Esophagus squamous epithelium (tissue), 5 donors: Measurements from ENCODE around the gene C19orf25. TPM values are rescaled to one million over a fixed set of nuclear protein-coding genes. Genes with fewer than 3 reads are reported as not detected.

ENCODE experiments used
- DNase-seq: peaks from one replicate; lab custom pipeline; 2025; lab: John Stamatoyannopoulos, UW
- H3K27ac ChIP-seq, 4 donors: fragments of 200-600 bp; sonication (generic); one replicate each; pipeline ENCODE4 v1.5.1; 2016 to 2019; ENCODE audit warnings: mild to moderate bottlenecking in 1 of 4
- H3K27me3 ChIP-seq, 4 donors: fragments of 200-600 bp; sonication (generic); 1 replicate in 3 of 4; 2 replicates in 1 of 4; pipeline versions ENCODE4 v1.5.1 to v1.6.0; 2017 to 2021; ENCODE audit warnings: antibody characterized with exemption in 1 of 4
- H3K36me3 ChIP-seq, 3 donors: fragments of 200-600 bp; sonication (generic); one replicate each; pipeline ENCODE4 v1.5.1; 2016 to 2019
- H3K4me1 ChIP-seq, 3 donors: fragments of 200-600 bp; sonication (generic); one replicate each; pipeline ENCODE4 v1.5.1; 2017 to 2019
- H3K4me3 ChIP-seq, 4 donors: fragments of 200-600 bp; sonication (generic); 1 replicate in 3 of 4; 2 replicates in 1 of 4; pipeline ENCODE4 v1.5.1; 2016 to 2019; ENCODE audit warnings: mild to moderate bottlenecking in 2 of 4, moderate library complexity in 1 of 4
- H3K9me3 ChIP-seq, 3 donors: fragments of 200-600 bp; sonication (generic); one replicate each; pipeline ENCODE4 v1.5.1; 2016 to 2019
- CTCF ChIP-seq, 6 experiments: fragments of 450-650 bp in 4 of 6; fragments of 200-600 bp in 2 of 6; sonication (generic) in 2 of 6; IDR thresholded peaks; one replicate each; pipeline ENCODE4 v1.5.1; 2016 to 2019; ENCODE audit warnings: antibody characterized with exemption in 6 of 6, mild to moderate bottlenecking in 4 of 6, moderate library complexity in 4 of 6
- POLR2A ChIP-seq, 4 donors: fragments of 450-650 bp; IDR thresholded peaks; one replicate each; pipeline ENCODE4 v1.6.1; 2017; ENCODE audit warnings: antibody characterized with exemption in 4 of 4, mild to moderate bottlenecking in 4 of 4, moderate library complexity in 3 of 4
- WGBS, 2 donors: methylation state at CpG; one replicate each; pipeline ENCODE4 v1.1.5; 2018; 5-methylcytosine and 5-hydroxymethylcytosine counted together
- intact Hi-C: fragments of 100-400 bp; cut with DNase I; formaldehyde crosslinking; loops from one replicate; pipeline ENCODE4 v1.15.0; 2022
- total RNA-seq, 4 donors: library from RNA; depleted of rRNA; stranded (reverse); fragments of >200 nt; gene quantifications; one replicate each; pipeline ENCODE4 v1.1.0, GENCODE V29; 2016
- donor health status: DM: yes; HTN: yes; CAD: no.

The C19orf25 gene
- total RNA-seq, 4 donors from 2014 or later = 17.8 to 24.5 (median 23.0) TPM

GRCh38 chr19:1487576-1488281 lies 8.7 kb upstream of the C19orf25 start:
- Histone ChIP-seq H3K9me3 (no peaks in the 10 kb centered on the region), H3K27ac (no peak overlapping the region), H3K27me3 (peaks cover 0 to 9% (median 0%) of the 10 kb centered on the region in 4 donors), H3K36me3 (no peaks in the 10 kb centered on the region), H3K4me3 (no peak overlapping the region), H3K4me1 (peaks cover 16 to 30% (median 16%) of the 10 kb centered on the region in 3 donors)
- intact Hi-C loops = no loop called here
- no peak for DNase-seq
- TF ChIP-seq CTCF (IDR thresholded peaks at IDR 0.05) = no peak
- no peak for TF ChIP-seq POLR2A (IDR thresholded peaks at IDR 0.05)
- 90 to 100% methylated on average over 2 of the region's 40 CpGs for WGBS, 2 donors

GRCh38 chr19:1486720-1487575 lies 7.9 kb upstream of the C19orf25 start:
- Histone ChIP-seq H3K9me3 (no peaks in the 10 kb centered on the region), H3K27ac (no peak overlapping the region), H3K4me1 (peaks cover 16 to 22% (median 16%) of the 10 kb centered on the region in 3 donors), H3K4me3 (no peak overlapping the region), H3K36me3 (no peaks in the 10 kb centered on the region), H3K27me3 (peaks cover 0 to 7% (median 0%) of the 10 kb centered on the region in 4 donors)
- TF ChIP-seq POLR2A (IDR thresholded peaks at IDR 0.05) (no peak), CTCF (IDR thresholded peaks at IDR 0.05) (no peak)
- WGBS, 2 donors = 86 to 87% methylated on average over 10 to 13 of the region's 56 CpGs
- intact Hi-C loops = no loop called here
- no peak for DNase-seq

GRCh38 chr19:1483979-1484428 lies 5.0 kb upstream of the C19orf25 start:
- DNase-seq = no peak
- WGBS, 2 donors = 87 to 91% methylated on average over 3 to 7 of the region's 23 CpGs
- Histone ChIP-seq H3K4me3 (no peak overlapping the region), H3K9me3 (no peaks in the 10 kb centered on the region), H3K27ac (no peak overlapping the region), H3K4me1 (peaks cover 0 to 10% (median 0%) of the 10 kb centered on the region in 3 donors), H3K27me3 (no peaks in the 10 kb centered on the region), H3K36me3 (no peaks in the 10 kb centered on the region)
- TF ChIP-seq CTCF (IDR thresholded peaks at IDR 0.05) = no peak
- intact Hi-C loops = no loop called here

- intact Hi-C loops = no loop called here
- no peak overlapping the region for H3K4me3 ChIP-seq
- H3K27me3 ChIP-seq = no peaks in the 10 kb centered on the region
- H3K9me3 ChIP-seq = no peaks in the 10 kb centered on the region
- DNase-seq = no peak
- 90 to 91% methylated on average over 4 to 14 of the region's 77 CpGs for WGBS, 2 donors
- H3K27ac ChIP-seq = no peak overlapping the region
- peaks cover under 1 to 15% (median 2%) of the 10 kb centered on the region in 3 donors for H3K4me1 ChIP-seq
- H3K36me3 ChIP-seq = no peaks in the 10 kb centered on the region
- TF ChIP-seq CTCF (IDR thresholded peaks at IDR 0.05) (no peak), POLR2A (IDR thresholded peaks at IDR 0.05) (no peak)
These were observed 4.3 kb upstream of the C19orf25 start for GRCh38 chr19:1483131-1483978.
